Testis (tissue), 3 donors: ENCODE measurements around the gene IPO9. TPM values are rescaled to one million over a fixed set of nuclear protein-coding genes. Genes with fewer than 3 reads are reported as not detected.

Experiments used
- DNase-seq: peaks from one replicate; pipeline ENCODE4 v3.0.0-alpha.2; 2019
- H3K27ac ChIP-seq, 2 donors: fragments of 200-600 bp; sonication (generic); one replicate each; pipeline ENCODE4 v1.5.1; 2019
- H3K27me3 ChIP-seq: fragments of 200-600 bp; sonication (generic); one replicate; pipeline ENCODE4 v1.5.1; 2019
- H3K36me3 ChIP-seq: fragments of 200-600 bp; sonication (generic); one replicate; pipeline ENCODE4 v1.5.1; 2017; ENCODE audit warnings: low read depth; ENCODE audit errors: missing control alignments
- H3K4me1 ChIP-seq: fragments of 200-600 bp; sonication (generic); one replicate; pipeline ENCODE4 v1.5.1; 2019
- H3K4me3 ChIP-seq, 2 donors: fragments of 200-600 bp; sonication (generic); one replicate each; pipeline ENCODE4 v1.5.1; 2017 to 2019
- H3K9me3 ChIP-seq: fragments of 200-600 bp; sonication (generic); one replicate; pipeline ENCODE4 v1.5.1; 2017
- POLR2A ChIP-seq: fragments of 450-650 bp; IDR thresholded peaks from one replicate; pipeline ENCODE4 v1.6.1; 2017; ENCODE audit warnings: antibody characterized with exemption, mild to moderate bottlenecking, moderate library complexity
- WGBS, 2 donors: methylation state at CpG; one replicate each; pipeline ENCODE4 v1.1.5; 2018; 5-methylcytosine and 5-hydroxymethylcytosine counted together
- intact Hi-C: fragments of 100-400 bp; cut with DNase I; formaldehyde crosslinking; loops from one replicate; pipeline ENCODE4 v1.15.1; 2023; ENCODE audit warnings: low total_unique reads
- polyA plus RNA-seq: library from polyadenylated mRNA; stranded (reverse); fragments of 350-450 nt; fragmentation: Illumina TruSeq; extraction: RNeasy Lipid Tissue Mini Kit (QIAGEN cat#74804); gene quantifications from one replicate; pipeline ENCODE4 v1.2.3, GENCODE V29; 2014; ENCODE audit warnings: low read depth, low replicate concordance; ENCODE audit not compliant: insufficient read depth
- total RNA-seq, 2 donors: library from RNA; depleted of rRNA; stranded (reverse); fragments of >200 nt; gene quantifications; one replicate each; pipeline ENCODE4 v1.2.3, GENCODE V29; 2016
- TF ChIP-seq, protein P1 (sequence below), 3 experiments: fragments of 450-650 bp in 2 of 3; fragments of 200-600 bp in 1 of 3; sonication (generic) in 1 of 3; IDR thresholded peaks; one replicate each; pipeline ENCODE4 v1.5.1; 2016 to 2019; ENCODE audit warnings: antibody characterized with exemption in 3 of 3, mild to moderate bottlenecking in 2 of 3, moderate library complexity in 1 of 3

IPO9 gene
- total and polyA plus RNA-seq, 3 donors from 2014 or later, result 29.4 to 33.0 (median 30.5) TPM

DNA sequence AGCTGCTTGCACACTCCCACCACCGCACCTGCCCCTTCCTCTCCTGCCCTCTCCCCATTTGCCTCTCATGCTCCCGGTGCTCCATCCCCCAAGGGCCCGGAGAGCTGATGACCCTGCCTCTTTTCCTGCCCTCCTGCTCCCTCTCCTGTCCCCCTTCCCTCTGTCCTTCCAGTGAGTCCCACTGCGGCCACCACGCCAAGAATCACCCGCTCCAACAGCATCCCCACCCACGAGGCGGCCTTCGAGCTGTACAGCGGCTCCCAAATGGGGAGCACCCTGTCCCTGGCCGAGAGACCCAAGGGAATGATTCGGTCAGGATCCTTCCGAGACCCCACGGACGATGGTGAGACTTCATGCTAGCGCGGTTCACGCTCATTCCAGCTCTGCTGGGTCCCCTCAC lies 40.7 kb upstream of the IPO9 start:
- intact Hi-C loops, result no loop called here
- H3K27me3 ChIP-seq, result no peaks in the 10 kb centered on the region
- peaks cover 21% of the 10 kb centered on the region for H3K4me1 ChIP-seq
- no peak for DNase-seq
- no peaks in the 10 kb centered on the region for H3K9me3 ChIP-seq
- no peak overlapping the region for H3K4me3 ChIP-seq
- 95% methylated on average over 18 of the region's 18 CpGs for WGBS, 2 donors
- TF ChIP-seq POLR2A, result no peak
- TF ChIP-seq, protein P1, sequence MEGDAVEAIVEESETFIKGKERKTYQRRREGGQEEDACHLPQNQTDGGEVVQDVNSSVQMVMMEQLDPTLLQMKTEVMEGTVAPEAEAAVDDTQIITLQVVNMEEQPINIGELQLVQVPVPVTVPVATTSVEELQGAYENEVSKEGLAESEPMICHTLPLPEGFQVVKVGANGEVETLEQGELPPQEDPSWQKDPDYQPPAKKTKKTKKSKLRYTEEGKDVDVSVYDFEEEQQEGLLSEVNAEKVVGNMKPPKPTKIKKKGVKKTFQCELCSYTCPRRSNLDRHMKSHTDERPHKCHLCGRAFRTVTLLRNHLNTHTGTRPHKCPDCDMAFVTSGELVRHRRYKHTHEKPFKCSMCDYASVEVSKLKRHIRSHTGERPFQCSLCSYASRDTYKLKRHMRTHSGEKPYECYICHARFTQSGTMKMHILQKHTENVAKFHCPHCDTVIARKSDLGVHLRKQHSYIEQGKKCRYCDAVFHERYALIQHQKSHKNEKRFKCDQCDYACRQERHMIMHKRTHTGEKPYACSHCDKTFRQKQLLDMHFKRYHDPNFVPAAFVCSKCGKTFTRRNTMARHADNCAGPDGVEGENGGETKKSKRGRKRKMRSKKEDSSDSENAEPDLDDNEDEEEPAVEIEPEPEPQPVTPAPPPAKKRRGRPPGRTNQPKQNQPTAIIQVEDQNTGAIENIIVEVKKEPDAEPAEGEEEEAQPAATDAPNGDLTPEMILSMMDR (IDR thresholded peaks at IDR 0.05), result no peak
- no peak overlapping the region for H3K27ac ChIP-seq
- no peaks in the 10 kb centered on the region for H3K36me3 ChIP-seq

DNA sequence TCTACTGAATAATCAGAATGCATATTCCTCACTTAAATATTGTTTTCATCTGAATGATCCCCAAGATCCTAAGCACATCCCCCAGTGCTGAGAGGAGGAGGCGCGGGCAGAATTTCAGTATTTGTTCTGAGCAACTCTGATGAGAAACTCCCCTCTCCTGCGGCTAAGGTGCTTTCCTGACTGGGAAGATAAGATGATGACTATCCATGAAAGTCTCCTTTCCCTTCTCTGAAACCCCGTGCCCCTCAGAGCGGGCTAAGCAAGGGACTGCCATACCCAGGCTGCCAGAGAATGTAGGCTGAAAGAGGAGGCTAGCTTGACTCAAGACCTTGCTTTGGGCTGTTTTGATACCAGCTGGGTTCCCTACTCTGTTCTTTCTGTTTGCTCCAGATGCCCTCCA lies 39.7 kb upstream of the IPO9 start:
- intact Hi-C loops, result no loop called here
- Histone ChIP-seq H3K36me3 (no peaks in the 10 kb centered on the region), H3K9me3 (no peaks in the 10 kb centered on the region), H3K4me1 (peaks cover 21% of the 10 kb centered on the region), H3K4me3 (no peak overlapping the region), H3K27ac (peak overlapping the region in 1 of 2 donors; percentile 3), H3K27me3 (no peaks in the 10 kb centered on the region)
- 96 to 99% methylated on average over 5 of the region's 5 CpGs for WGBS, 2 donors
- TF ChIP-seq POLR2A, result no peak
- TF ChIP-seq, protein P1 (IDR thresholded peaks at IDR 0.05), result no peak
- DNase-seq, result no peak

- intact Hi-C loops, result loop anchor here (10.0 kb wide), 1 partner anchor 225 kb away; no protein-coding TSS in a partner anchor
- no peaks in the 10 kb centered on the region for H3K9me3 ChIP-seq
- no peak overlapping the region for H3K4me3 ChIP-seq
- peaks cover 21% of the 10 kb centered on the region for H3K4me1 ChIP-seq
- DNase-seq, result no peak
- WGBS, 2 donors, result 56 to 57% methylated on average over 2 of the region's 2 CpGs
- TF ChIP-seq, protein P1 (IDR thresholded peaks at IDR 0.05), result no peak
- H3K27ac ChIP-seq, result peak overlapping the region in 1 of 2 donors; percentile 3
- no peaks in the 10 kb centered on the region for H3K27me3 ChIP-seq
- no peaks in the 10 kb centered on the region for H3K36me3 ChIP-seq
Observed at GRCh38 chr1:201790261-201790660, 38.7 kb upstream of the IPO9 start.

- Histone ChIP-seq H3K27me3 (no peaks in the 10 kb centered on the region), H3K4me3 (no peak overlapping the region), H3K27ac (peak overlapping the region; percentile 7 to 20), H3K36me3 (no peaks in the 10 kb centered on the region), H3K4me1 (peaks cover 21% of the 10 kb centered on the region), H3K9me3 (no peaks in the 10 kb centered on the region)
- no peak for DNase-seq
- TF ChIP-seq, protein P1 (IDR thresholded peaks at IDR 0.05), result no peak
- TF ChIP-seq POLR2A, result no peak
- intact Hi-C loops, result loop anchor here (10.0 kb wide), 1 partner anchor 226 kb away; no protein-coding TSS in a partner anchor
- 56 to 66% methylated on average over 8 of the region's 8 CpGs for WGBS, 2 donors
Observed at GRCh38 chr1:201791051-201791778, 37.7 kb upstream of the IPO9 start.

- no peak for TF ChIP-seq POLR2A
- TF ChIP-seq, protein P1 (IDR thresholded peaks at IDR 0.05), result no peak
- Histone ChIP-seq H3K4me1 (peaks cover 21% of the 10 kb centered on the region), H3K27me3 (no peaks in the 10 kb centered on the region), H3K27ac (peak overlapping the region in 1 of 2 donors; percentile 7), H3K4me3 (no peak overlapping the region), H3K36me3 (no peaks in the 10 kb centered on the region), H3K9me3 (no peaks in the 10 kb centered on the region)
- 43 to 54% methylated on average over 3 of the region's 3 CpGs for WGBS, 2 donors
- no peak for DNase-seq
- intact Hi-C loops, result loop anchor here (10.0 kb wide), 1 partner anchor 227 kb away; no protein-coding TSS in a partner anchor
Observed at GRCh38 chr1:201791779-201792173, 37.2 kb upstream of the IPO9 start.
